Measurements from ENCODE around the gene OR2T1. TPM values are rescaled to one million over a fixed set of nuclear protein-coding genes. Genes with fewer than 3 reads are reported as not detected.

OR2T1 gene
- total RNA-seq, 1 experiment from 2014 or later: not detected

Other genes with a start within 250 kb of the OR2T1 start
- gene OR2M2, start 228.2 kb upstream of the OR2T1 start, total RNA-seq (2014; rRNA removed; shearing (Covaris generic); ENCODE audit: low replicate concordance): not detected in 2 replicates
- not detected in 2 replicates for gene OR2M3, start 205.8 kb upstream of the OR2T1 start, total RNA-seq (2014; rRNA removed; shearing (Covaris generic); ENCODE audit: low replicate concordance)
- not detected in 2 replicates for gene OR2M4, start 171.6 kb upstream of the OR2T1 start, total RNA-seq (2014; rRNA removed; shearing (Covaris generic); ENCODE audit: low replicate concordance)
- not detected in 2 replicates for gene OR2T33, start 125.1 kb upstream of the OR2T1 start, total RNA-seq (2014; rRNA removed; shearing (Covaris generic); ENCODE audit: low replicate concordance)
- not detected in 2 replicates for gene OR2T12, start 99.6 kb upstream of the OR2T1 start, total RNA-seq (2014; rRNA removed; shearing (Covaris generic); ENCODE audit: low replicate concordance)
- not detected in 2 replicates for gene OR2M7, start 78.5 kb upstream of the OR2T1 start, total RNA-seq (2014; rRNA removed; shearing (Covaris generic); ENCODE audit: low replicate concordance)
- gene OR14C36, start 54.3 kb upstream of the OR2T1 start, total RNA-seq (2014; rRNA removed; shearing (Covaris generic); ENCODE audit: low replicate concordance): not detected in 2 replicates
- gene OR2T4, start 41.4 kb upstream of the OR2T1 start, total RNA-seq (2014; rRNA removed; shearing (Covaris generic); ENCODE audit: low replicate concordance): not detected in 2 replicates
- not detected in 2 replicates for gene OR2T6, start 27.3 kb upstream of the OR2T1 start, total RNA-seq (2014; rRNA removed; shearing (Covaris generic); ENCODE audit: low replicate concordance)
- gene OR2T2, start 42.6 kb downstream of the OR2T1 start, total RNA-seq (2014; rRNA removed; shearing (Covaris generic); ENCODE audit: low replicate concordance): not detected in 2 replicates
- not detected in 2 replicates for gene OR2T3, start 70.3 kb downstream of the OR2T1 start, total RNA-seq (2014; rRNA removed; shearing (Covaris generic); ENCODE audit: low replicate concordance)
- gene OR2T5, start 85.5 kb downstream of the OR2T1 start, total RNA-seq (2014; rRNA removed; shearing (Covaris generic); ENCODE audit: low replicate concordance): not detected in 2 replicates
- not detected in 2 replicates for gene OR2G6, start 105.0 kb downstream of the OR2T1 start, total RNA-seq (2014; rRNA removed; shearing (Covaris generic); ENCODE audit: low replicate concordance)
- gene OR2T29, start 159.7 kb downstream of the OR2T1 start, total RNA-seq (2014; rRNA removed; shearing (Covaris generic); ENCODE audit: low replicate concordance): not detected in 2 replicates
- not detected in 2 replicates for gene OR2T34, start 171.7 kb downstream of the OR2T1 start, total RNA-seq (2014; rRNA removed; shearing (Covaris generic); ENCODE audit: low replicate concordance)
- not detected in 2 replicates for gene OR2T10, start 194.7 kb downstream of the OR2T1 start, total RNA-seq (2014; rRNA removed; shearing (Covaris generic); ENCODE audit: low replicate concordance)
- not detected in 2 replicates for gene OR2T11, start 232.0 kb downstream of the OR2T1 start, total RNA-seq (2014; rRNA removed; shearing (Covaris generic); ENCODE audit: low replicate concordance)
- gene OR2T35, start 242.2 kb downstream of the OR2T1 start, total RNA-seq (2014; rRNA removed; shearing (Covaris generic); ENCODE audit: low replicate concordance): not detected in 2 replicates

All from Caki2 (cell line).